HepG2 (cell line): ENCODE measurements around the gene CDT1. TPM values are rescaled to one million over a fixed set of nuclear protein-coding genes. Genes with fewer than 3 reads are reported as not detected.

Source experiments
- CHCHD3 ChIP-seq: sonication (generic); formaldehyde crosslinking; IDR thresholded peaks from 2 replicates; pipeline ENCODE4 v1.8.0; 2022; ENCODE audit warnings: mild to moderate bottlenecking, missing genetic modification reagents, moderate library complexity
- KLF16 ChIP-seq, 2 experiments: sonication (generic) in 1 of 2; formaldehyde crosslinking in 1 of 2; IDR thresholded peaks; 2 replicates each; pipeline versions ENCODE4 v1.6.1 to v1.8.0; 2016 to 2023; ENCODE audit warnings: missing genetic modification reagents in 2 of 2, missing compliant biosample characterization in 1 of 2
- MAZ ChIP-seq, 2 experiments: sonication (generic) in 1 of 2; formaldehyde crosslinking in 1 of 2; IDR thresholded peaks; 2 replicates each; pipeline versions ENCODE4 v1.5.0 to v1.6.1; 2012 to 2020; ENCODE audit warnings: low read depth in 2 of 2, mild to moderate bottlenecking in 2 of 2, borderline replicate concordance in 1 of 2, improper control_type of control experiment in 1 of 2, low read length in 1 of 2, missing genetic modification reagents in 1 of 2, moderate library complexity in 1 of 2
- NFE2 ChIP-seq: sonication (generic); formaldehyde crosslinking; IDR thresholded peaks from 2 replicates; pipeline ENCODE4 v1.4.0; 2020; ENCODE audit warnings: missing genetic modification reagents
- SP2 ChIP-seq: sonication (generic); formaldehyde crosslinking; IDR thresholded peaks from 2 replicates; pipeline ENCODE4 v1.5.1; 2020; ENCODE audit warnings: mild to moderate bottlenecking, missing genetic modification reagents
- ZBTB38 ChIP-seq: sonication (generic); formaldehyde crosslinking; IDR thresholded peaks from 2 replicates; pipeline ENCODE4 v1.5.1; 2020; ENCODE audit warnings: mild to moderate bottlenecking, missing genetic modification reagents
- ZFP36L2 ChIP-seq: sonication (generic); formaldehyde crosslinking; IDR thresholded peaks from 2 replicates; pipeline ENCODE4 v1.4.0; 2020; ENCODE audit warnings: missing genetic modification reagents
- ZNF761 ChIP-seq: sonication (generic); formaldehyde crosslinking; conservative IDR thresholded peaks from 2 replicates; pipeline ENCODE4 v1.4.0; 2020; ENCODE audit warnings: mild to moderate bottlenecking, missing genetic modification reagents
- ZNF841 ChIP-seq: sonication (generic); formaldehyde crosslinking; IDR thresholded peaks from 2 replicates; pipeline ENCODE4 v1.8.1; 2023; ENCODE audit warnings: missing genetic modification reagents, borderline replicate concordance
- polyA plus RNA-seq, 8 experiments: library from polyadenylated mRNA; depleted of rRNA in 3 of 8; stranded (reverse) in 7 of 8; unstranded in 1 of 8; fragments of >200 nt; fragmentation: Illumina TruSeq in 4 of 8; extraction: Trizol in 4 of 8; gene quantifications; 2 replicates each; pipeline versions ENCODE4 v1.2.1 to v1.2.3, GENCODE V29; 2011 to 2016; ENCODE audit warnings: low read depth in 4 of 8, missing spikeins in 1 of 8, mixed read lengths in 1 of 8; ENCODE audit not compliant: insufficient read depth in 1 of 8
- total RNA-seq, 5 experiments: library from RNA; depleted of rRNA; stranded (reverse); fragments of >200 nt; fragmentation: Illumina TruSeq; extraction: Trizol; gene quantifications; 2 replicates each; pipeline ENCODE4 v1.2.3, GENCODE V29; 2016; ENCODE audit warnings: low read depth in 1 of 5
- TF ChIP-seq, protein P1 (sequence below): sonication (generic); formaldehyde crosslinking; IDR thresholded peaks from 2 replicates; pipeline ENCODE4 v1.4.0; 2020; ENCODE audit warnings: mild to moderate bottlenecking, missing genetic modification reagents
- TF ChIP-seq, protein P2 (sequence below): sonication (generic); formaldehyde crosslinking; IDR thresholded peaks from 2 replicates; pipeline ENCODE4 v1.4.0; 2020; ENCODE audit warnings: missing genetic modification reagents
- TF ChIP-seq, protein P3 (sequence below): sonication (generic); formaldehyde crosslinking; IDR thresholded peaks from 2 replicates; pipeline ENCODE4 v1.4.0; 2020; ENCODE audit warnings: missing genetic modification reagents

The CDT1 gene
- total and polyA plus RNA-seq, 2 of the 13 experiments (the other 11 are each of a cell fraction or from before 2014, with no cell fraction given) = 23.1 to 23.8 TPM

DNA sequence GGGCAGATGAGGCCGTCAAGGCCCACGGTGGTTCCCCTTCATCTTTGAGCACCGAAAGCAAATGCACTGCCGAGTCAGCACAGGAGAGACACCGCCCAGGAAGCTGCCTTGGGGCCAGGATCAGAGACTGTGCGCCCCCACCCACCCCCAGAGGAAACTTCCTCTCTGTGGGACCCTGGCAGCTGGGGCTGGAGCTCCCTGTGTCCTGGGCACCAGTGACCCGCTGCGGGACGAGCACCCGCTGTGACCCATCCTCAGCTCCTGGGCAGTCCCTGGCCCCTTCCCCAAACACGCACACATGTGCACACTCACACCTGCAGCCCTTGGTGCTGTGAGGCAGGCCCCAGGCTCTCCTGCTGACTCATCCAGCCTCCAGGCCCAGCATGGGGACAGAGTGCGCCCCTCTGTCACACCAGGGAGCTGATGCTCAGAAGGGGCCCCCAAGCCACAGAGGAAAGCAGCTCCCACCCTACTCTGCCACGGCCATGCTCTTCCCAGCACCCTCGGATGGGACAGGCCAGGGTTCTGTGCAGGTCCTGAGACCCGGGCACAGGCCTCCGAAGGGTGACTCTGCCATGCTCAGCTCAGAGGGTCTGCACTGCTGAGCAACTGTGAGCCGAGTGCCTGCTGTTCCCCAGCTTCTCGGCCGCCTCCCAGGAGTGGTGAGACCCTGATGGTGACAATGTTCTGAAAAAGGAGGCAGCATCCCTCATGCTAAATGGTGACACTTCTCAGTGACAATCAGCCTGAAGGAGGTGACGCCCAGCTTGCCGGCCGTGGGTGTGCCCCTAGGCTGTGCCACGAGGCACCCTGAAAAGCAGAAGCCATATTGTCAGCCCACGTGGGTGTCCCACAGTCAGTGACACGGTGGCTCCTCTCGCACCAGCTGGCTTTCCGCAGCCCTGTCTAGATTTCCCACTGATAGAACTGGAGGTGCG lies 22.2 kb upstream of the CDT1 start (continued):
- TF ChIP-seq, protein P1, sequence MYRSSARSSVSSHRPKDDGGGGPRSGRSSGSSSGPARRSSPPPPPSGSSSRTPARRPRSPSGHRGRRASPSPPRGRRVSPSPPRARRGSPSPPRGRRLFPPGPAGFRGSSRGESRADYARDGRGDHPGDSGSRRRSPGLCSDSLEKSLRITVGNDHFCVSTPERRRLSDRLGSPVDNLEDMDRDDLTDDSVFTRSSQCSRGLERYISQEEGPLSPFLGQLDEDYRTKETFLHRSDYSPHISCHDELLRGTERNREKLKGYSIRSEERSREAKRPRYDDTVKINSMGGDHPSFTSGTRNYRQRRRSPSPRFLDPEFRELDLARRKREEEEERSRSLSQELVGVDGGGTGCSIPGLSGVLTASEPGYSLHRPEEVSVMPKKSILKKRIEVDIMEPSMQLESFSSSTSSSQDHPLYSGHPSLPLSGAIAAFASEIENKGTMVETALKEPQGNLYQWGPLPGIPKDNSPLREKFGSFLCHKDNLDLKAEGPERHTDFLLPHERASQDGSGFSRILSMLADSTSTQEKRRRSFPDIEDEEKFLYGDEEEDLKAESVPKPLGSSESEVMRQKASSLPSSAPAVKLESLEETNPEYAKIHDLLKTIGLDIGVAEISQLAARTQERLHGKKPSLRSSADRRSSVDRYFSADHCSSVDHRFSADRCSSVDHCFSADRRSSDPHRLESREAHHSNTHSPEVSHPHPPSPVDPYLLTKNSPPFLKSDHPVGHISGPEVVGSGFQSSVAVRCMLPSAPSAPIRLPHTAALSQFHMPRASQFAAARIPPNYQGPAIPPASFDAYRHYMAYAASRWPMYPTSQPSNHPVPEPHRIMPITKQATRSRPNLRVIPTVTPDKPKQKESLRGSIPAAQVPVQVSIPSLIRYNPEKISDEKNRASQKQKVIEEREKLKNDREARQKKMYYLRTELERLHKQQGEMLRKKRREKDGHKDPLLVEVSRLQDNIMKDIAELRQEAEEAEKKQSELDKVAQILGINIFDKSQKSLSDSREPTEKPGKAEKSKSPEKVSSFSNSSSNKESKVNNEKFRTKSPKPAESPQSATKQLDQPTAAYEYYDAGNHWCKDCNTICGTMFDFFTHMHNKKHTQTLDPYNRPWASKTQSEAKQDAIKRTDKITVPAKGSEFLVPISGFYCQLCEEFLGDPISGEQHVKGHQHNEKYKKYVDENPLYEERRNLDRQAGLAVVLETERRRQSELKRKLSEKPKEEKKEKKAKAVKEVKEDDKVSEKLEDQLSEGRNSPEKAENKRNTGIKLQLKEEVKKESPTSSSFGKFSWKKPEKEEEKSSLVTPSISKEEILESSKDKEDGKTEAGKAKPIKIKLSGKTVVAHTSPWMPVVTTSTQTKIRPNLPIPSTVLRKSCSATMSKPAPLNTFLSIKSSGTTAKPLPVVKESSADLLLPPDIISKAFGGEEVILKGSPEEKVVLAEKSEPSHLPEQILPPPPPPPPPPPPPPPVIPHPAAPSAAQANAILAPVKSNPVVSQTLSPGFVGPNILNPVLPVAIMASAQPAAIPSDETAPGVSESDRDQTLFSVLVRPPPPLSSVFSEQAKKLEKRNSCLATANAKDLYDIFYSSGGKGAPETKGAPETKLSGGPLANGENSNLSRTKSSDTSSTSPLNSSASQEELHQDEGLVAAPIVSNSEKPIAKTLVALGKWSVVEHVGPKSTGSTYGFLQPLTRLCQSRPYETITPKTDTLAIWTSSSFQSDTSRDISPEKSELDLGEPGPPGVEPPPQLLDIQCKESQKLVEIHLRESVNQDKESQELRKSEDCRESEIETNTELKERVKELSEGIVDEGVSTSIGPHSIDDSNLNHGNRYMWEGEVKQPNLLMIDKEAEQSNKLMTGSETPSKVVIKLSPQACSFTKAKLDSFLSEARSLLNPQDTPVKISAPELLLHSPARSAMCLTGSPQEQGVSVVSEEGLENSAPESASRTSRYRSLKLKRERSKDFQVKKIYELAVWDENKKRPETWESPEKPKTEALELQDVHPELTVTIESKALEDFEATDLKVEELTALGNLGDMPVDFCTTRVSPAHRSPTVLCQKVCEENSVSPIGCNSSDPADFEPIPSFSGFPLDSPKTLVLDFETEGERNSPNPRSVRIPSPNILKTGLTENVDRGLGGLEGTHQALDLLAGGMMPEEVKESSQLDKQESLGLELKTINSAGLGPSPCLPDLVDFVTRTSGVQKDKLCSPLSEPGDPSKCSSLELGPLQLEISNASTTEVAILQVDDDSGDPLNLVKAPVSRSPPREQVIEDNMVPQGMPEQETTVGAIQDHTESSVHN (CRISPR knock-in tag) = no peak
- TF ChIP-seq NFE2 (CRISPR knock-in tag) (peak; percentile 75; the same call in 1 of the 2 replicates), KLF16 (CRISPR knock-in tag; IDR thresholded peaks at IDR 0.05) (no peak), ZNF761 (CRISPR knock-in tag) (no peak), ZFP36L2 (CRISPR knock-in tag) (no peak), ZBTB38 (peak; percentile 77), ZNF841 (CRISPR knock-in tag) (no peak), SP2 (CRISPR knock-in tag) (no peak), CHCHD3 (CRISPR knock-in tag) (no peak), MAZ (IDR thresholded peaks at IDR 0.05; ENCODE audit: borderline replicate concordance, low read depth, low read length) (no peak), MAZ (CRISPR knock-in tag; IDR thresholded peaks at IDR 0.05; ENCODE audit: low read depth) (no peak)
- TF ChIP-seq, protein P2, sequence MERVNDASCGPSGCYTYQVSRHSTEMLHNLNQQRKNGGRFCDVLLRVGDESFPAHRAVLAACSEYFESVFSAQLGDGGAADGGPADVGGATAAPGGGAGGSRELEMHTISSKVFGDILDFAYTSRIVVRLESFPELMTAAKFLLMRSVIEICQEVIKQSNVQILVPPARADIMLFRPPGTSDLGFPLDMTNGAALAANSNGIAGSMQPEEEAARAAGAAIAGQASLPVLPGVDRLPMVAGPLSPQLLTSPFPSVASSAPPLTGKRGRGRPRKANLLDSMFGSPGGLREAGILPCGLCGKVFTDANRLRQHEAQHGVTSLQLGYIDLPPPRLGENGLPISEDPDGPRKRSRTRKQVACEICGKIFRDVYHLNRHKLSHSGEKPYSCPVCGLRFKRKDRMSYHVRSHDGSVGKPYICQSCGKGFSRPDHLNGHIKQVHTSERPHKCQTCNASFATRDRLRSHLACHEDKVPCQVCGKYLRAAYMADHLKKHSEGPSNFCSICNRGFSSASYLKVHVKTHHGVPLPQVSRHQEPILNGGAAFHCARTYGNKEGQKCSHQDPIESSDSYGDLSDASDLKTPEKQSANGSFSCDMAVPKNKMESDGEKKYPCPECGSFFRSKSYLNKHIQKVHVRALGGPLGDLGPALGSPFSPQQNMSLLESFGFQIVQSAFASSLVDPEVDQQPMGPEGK (CRISPR knock-in tag) = peak; percentile 76
- TF ChIP-seq, protein P3, sequence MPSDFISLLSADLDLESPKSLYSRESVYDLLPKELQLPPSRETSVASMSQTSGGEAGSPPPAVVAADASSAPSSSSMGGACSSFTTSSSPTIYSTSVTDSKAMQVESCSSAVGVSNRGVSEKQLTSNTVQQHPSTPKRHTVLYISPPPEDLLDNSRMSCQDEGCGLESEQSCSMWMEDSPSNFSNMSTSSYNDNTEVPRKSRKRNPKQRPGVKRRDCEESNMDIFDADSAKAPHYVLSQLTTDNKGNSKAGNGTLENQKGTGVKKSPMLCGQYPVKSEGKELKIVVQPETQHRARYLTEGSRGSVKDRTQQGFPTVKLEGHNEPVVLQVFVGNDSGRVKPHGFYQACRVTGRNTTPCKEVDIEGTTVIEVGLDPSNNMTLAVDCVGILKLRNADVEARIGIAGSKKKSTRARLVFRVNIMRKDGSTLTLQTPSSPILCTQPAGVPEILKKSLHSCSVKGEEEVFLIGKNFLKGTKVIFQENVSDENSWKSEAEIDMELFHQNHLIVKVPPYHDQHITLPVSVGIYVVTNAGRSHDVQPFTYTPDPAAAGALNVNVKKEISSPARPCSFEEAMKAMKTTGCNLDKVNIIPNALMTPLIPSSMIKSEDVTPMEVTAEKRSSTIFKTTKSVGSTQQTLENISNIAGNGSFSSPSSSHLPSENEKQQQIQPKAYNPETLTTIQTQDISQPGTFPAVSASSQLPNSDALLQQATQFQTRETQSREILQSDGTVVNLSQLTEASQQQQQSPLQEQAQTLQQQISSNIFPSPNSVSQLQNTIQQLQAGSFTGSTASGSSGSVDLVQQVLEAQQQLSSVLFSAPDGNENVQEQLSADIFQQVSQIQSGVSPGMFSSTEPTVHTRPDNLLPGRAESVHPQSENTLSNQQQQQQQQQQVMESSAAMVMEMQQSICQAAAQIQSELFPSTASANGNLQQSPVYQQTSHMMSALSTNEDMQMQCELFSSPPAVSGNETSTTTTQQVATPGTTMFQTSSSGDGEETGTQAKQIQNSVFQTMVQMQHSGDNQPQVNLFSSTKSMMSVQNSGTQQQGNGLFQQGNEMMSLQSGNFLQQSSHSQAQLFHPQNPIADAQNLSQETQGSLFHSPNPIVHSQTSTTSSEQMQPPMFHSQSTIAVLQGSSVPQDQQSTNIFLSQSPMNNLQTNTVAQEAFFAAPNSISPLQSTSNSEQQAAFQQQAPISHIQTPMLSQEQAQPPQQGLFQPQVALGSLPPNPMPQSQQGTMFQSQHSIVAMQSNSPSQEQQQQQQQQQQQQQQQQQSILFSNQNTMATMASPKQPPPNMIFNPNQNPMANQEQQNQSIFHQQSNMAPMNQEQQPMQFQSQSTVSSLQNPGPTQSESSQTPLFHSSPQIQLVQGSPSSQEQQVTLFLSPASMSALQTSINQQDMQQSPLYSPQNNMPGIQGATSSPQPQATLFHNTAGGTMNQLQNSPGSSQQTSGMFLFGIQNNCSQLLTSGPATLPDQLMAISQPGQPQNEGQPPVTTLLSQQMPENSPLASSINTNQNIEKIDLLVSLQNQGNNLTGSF (CRISPR knock-in tag) = no peak
